GM21423 (cell line): ENCODE data around the gene MINDY1.

Experiments
- ATAC-seq: cut with Tn5 transposase; IDR thresholded peaks from one replicate; pipeline ENCODE4 v1.9.1; 2021; ENCODE audit warnings: mild to moderate bottlenecking, moderate library complexity; ENCODE audit not compliant: unreplicated experiment

MINDY1 gene

GRCh38 chr1:151012684-151013471 is 6.2 kb upstream of the MINDY1 start:
- no peak for ATAC-seq

DNA sequence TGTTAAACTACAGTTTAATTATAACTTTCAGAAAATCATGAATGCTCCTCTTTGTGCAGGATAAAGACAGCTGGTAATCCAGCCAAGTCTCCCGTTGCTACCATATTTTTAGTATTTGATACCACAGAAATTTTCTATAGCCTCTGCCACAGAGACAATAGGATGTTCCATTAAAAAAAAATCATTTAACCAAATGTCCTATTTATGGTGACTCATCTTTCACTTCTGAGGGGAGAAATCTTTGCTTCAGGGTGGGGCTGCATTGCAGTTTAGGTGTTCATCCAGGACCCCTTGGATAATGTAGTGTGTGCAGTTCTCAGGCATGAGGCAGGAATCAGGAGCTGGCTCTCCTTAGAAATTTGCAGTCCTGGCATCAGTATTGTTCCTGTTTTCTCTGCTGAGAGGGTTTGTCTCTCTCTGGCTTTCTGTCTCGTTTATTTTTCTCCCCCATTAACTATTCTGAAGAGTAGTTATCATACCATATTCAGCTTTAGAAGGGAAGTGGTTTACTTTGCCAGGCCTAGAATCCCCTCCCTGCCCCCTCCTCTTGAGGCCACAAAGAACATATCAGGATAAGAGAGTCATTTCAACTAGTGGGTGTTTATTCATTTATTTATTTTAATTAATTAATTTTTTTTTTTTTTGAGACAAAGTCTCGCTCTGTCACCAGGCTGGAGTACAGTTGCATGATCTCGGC is 4.6 kb upstream of the MINDY1 start:
- no peak for ATAC-seq

- no peak for ATAC-seq
Observed at GRCh38 chr1:151010346-151010726, 3.6 kb upstream of the MINDY1 start.

DNA sequence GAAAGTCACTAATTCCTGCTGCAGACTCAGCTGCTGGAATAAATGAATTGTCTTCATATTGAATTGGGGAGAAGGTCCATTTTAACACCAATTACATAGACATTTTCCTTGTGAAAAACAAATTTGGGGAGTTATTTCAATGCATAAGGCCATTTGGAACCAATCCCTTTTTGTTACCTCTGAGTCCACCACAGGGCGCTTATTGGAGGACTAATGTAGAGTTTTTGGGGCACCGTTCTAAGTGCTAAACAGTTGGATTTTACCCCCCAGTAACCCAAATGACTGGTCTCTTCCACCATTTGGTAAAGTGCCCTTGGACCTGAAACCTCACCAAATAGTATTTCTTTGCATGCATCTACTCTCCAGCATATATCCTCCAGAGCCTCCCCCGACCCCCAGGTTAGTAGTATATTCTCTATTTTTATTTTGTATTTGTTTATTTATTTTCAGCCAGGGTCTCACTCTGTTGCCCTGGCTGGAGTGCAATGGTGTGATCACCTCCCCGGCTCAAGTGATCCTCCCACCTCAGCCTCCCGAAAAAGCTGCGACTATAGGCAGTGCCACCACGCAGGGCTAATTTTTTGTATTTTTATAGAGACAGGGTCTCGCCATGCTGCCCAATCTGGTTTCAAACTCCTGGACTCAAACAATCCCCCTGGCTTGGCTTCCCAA is 3.1 kb upstream of the MINDY1 start:
- ATAC-seq, result no peak

GRCh38 chr1:151009206-151009587 is 2.5 kb upstream of the MINDY1 start:
- no peak for ATAC-seq

GRCh38 chr1:151008244-151009205 is 1.8 kb upstream of the MINDY1 start, which contains the start of gene PRUNE1:
PRUNE1 (plus strand) TSS chr1:151008449; CDS start chr1:151008633, 184 bp downstream.
- peak; percentile 73 for ATAC-seq

DNA sequence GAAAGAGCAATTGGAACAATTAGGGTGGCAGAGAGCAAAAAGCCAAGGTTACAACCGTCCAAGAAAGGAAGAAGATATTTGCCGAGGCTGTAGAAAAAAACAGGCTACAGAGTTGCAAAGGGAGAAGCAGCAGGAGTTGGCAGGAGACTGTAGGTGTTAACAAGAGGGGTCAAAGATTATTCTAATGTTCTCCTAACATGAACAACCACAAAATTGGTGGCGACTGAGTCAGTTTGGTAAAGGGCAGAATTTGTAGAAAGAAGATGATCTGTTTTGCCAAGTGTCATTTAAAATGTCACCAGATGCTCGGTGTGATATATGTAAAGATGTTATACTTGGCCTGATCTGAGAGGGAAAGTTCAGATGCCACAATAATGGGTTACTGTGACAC is 1.1 kb upstream of the MINDY1 start:
- ATAC-seq, result no peak

DNA sequence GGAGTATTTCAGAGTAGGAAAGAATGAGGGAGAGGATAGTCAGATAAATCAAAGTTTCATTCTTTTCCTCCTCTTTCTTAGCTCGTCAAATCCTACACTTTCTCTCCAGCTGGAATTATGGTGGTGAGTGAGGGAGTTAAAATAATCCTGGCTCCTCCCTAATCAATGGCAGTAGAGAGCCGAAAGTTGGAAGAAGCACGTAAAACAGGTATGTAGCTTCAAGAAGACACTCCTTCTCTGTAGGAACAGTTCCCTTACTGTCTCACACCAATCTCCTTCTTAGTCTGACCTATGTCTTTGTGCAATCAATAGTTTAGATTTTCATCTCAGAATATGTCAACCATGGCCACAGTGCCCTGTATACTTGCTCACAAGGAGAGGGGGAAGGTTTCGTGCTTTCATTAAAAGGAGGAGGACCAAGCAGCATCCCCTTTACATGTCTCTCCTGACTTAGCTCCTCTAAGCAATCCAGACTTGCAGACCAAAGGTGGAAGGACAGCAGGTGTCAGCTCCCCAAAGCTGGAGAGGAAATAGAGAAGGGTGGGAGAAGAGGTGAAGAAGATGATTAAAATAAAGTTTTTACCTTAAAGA is 878 bp downstream of the MINDY1 start:
- ATAC-seq, result no peak

DNA sequence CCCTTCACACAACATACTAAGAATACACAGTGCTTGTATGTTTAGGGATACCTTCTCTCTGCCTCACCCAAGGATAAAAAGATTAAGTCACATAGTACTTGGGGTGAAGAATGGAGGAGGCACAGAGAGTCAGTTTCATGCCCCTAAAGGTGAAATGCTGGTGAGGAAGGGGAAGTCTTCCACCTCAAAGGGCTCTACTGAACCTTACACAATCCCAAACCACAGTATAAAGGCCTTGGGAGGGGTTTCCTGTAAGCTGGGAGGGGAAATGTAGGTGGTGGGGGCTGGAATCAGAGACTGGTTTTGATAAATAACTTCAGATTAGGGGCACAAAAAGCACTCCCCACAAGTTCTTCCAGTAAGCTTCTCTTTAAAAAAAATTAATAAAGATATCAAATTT is 3.5 kb downstream of the MINDY1 start:
- ATAC-seq, result no peak

DNA sequence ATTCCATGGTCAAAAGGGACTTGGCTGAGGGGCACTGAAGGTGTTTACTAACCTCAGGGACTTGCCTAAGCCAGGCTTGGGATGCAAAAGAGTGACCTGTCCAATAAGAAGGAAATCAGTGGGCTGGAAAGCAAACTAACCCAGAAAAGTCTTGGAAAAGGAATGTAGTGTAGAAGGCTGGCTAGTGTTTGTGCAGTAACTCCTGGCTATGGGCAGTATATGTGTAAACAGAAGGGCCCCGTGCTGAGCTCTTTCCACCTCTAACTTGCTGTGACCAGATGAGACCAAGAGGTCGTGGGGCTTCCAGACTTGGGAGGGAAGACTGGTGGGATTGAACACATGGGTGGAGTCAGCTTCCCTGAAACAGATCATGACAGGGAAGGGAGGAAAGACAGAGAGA is 4.1 kb downstream of the MINDY1 start:
- no peak for ATAC-seq

GRCh38 chr1:151002051-151002450 is 4.7 kb downstream of the MINDY1 start:
- no peak for ATAC-seq

- ATAC-seq, result no peak
Observed at GRCh38 chr1:151001602-151002001, 5.1 kb downstream of the MINDY1 start.

DNA sequence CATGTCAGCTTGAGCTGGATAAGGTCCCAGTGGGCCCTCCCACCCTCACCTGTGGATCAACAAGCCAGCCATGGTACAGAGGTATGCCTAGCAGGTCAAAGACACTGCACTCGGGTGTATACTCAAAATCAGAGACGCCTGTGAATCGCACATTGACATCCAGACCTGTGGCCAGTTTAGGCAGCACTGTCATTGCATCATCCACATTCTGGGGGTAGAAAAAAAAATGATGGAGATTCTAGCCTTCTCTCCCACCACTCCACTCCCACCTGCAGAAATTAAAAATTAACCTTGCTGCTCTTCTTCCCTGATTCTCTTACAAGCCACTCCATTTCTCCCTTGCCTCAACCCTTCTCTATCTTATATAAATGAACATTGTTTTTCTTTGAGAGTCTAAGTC is 6.3 kb downstream of the MINDY1 start:
- ATAC-seq, result no peak

GRCh38 chr1:150999926-151000325 is 6.8 kb downstream of the MINDY1 start:
- no peak for ATAC-seq

- no peak for ATAC-seq
Observed at GRCh38 chr1:150999051-150999674, 7.5 kb downstream of the MINDY1 start.

DNA sequence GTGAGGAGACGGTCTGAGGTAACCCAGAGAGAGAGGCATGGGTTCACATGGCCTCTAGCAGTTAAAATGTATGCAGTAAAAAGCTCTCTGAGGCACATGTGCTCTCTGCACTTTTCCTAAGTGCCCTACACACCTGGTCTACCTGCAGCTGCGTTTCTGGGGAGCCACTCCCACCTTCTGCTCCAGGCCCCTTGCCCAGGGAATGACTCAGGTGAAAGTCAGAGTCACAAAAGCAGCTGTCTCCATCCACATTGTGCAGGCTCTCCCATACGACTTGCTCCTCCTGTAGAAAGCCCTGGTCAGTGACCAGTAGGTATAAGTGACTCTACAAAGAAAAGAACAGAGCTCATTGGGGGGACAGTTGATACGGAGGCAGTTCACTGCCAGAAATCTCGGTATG is 8.8 kb downstream of the MINDY1 start:
- ATAC-seq, result no peak

GRCh38 chr1:150997126-150997872 is 9.4 kb downstream of the MINDY1 start:
- ATAC-seq, result no peak

- ATAC-seq, result no peak
Observed at GRCh38 chr1:150995896-150996295, 10.8 kb downstream of the MINDY1 start.

GRCh38 chr1:150995460-150995859 is 11.2 kb downstream of the MINDY1 start:
- ATAC-seq, result no peak
